Measurements from ENCODE around the gene FAM181B. TPM values are rescaled to one million over a fixed set of nuclear protein-coding genes. Genes with fewer than 3 reads are reported as not detected.

The FAM181B gene
- polyA plus RNA-seq, 2 of the 4 experiments (the other 2 are of a cell fraction): 0.01 TPM; not detected in 1

DNA sequence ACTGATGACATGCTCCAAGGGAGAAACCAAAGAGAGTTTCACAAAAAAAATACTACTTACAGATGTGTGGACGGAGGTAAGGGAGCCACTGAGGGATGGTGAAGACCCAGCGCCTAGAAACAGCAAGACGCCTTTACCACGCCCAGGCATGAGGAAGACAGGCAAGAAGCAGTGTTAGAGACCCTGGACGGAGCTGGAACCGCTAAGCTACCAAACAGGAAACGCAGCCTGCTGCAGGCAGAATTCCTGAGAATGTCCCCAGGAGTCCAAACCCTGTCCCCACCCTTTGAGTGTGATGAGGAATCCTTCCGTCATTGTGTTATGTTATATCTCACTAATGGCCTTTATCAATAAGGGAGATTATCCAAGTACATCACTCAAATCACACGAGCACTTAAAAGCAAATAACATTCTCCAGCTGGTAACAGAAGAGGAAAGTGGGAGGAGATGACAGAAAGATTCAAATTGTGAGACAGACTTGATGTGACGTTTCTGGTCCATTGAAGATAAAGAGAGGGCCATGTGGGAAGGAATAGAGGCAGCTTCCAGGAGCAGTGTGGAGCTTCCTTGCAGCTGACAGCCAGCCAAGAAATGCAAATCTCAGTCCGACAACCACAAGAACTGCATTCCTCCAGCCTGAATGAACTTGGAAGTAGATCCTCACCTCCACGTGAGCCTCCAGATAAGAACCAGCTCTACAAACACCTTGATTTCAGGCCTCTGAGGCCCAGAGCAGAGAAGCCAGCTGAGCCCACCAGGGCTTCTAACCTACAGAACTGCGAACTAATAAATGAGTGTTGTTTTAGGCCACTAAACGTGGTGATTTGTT, 19.1 kb downstream of the FAM181B start:
- 34% methylated on average over 14 of the region's 14 CpGs for WGBS (ENCODE audit: missing lambda C conversion rate)
- H3K4me3 ChIP-seq: no peak overlapping the region
- TF ChIP-seq EHMT2 (IDR thresholded peaks at IDR 0.05; ENCODE audit: low read depth) (no peak), EP300 (IDR thresholded peaks at IDR 0.05) (no peak), SREBF2 (IDR thresholded peaks at IDR 0.05) (no peak), MAZ (IDR thresholded peaks at IDR 0.05; ENCODE audit: borderline replicate concordance, low read depth, low read length) (no peak), CBX8 (IDR thresholded peaks at IDR 0.05) (no peak), FOSL2 (IDR thresholded peaks at IDR 0.05) (no peak), FOSL2 (CRISPR knock-in tag; IDR thresholded peaks at IDR 0.05) (no peak), NFE2L2 (conservative IDR thresholded peaks at IDR 0.05; ENCODE audit: low read length) (no peak), ZSCAN20 (CRISPR knock-in tag; IDR thresholded peaks at IDR 0.05) (no peak)
- ATAC-seq: no peak
- no peak overlapping the region for H3K4me2 ChIP-seq
- no peak for FAIRE-seq
- no peak for DNase-seq (ENCODE audit: low read depth in 1 of 2, low spot score in 1 of 2)
- no peaks in the 10 kb centered on the region for H3K4me1 ChIP-seq
- H3K9me3 ChIP-seq: no peaks in the 10 kb centered on the region
- CTCF ChIA-PET: interaction anchor here (0.7 to 2.3 kb wide), 5 partner anchors 13 to 1105 kb away, joined by 3 to 13 read pairs (median 4); no protein-coding TSS in a partner anchor
- POLR2A ChIA-PET: no interaction called here
- no peak overlapping the region for H3K27ac ChIP-seq

DNA sequence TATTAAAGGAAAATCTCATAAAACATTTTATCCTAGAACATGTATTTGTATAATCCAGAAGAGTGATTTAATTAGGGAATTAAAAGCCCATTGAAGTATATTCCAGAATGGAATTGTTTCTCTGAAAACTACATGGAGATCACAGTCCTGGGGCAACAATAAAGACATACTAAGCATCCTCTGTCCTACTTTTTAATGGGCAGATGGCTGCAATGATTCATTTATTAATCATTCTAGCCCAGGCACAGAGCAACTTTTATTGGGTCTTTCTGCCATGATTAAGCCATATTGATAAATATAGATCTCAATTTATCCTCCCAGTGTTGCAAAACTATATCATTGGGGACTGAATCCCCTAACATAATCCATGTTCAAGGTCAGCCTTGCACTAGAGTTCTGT, 22.0 kb downstream of the FAM181B start:
- ChIA-PET POLR2A (no interaction called here), CTCF (interaction anchor here (1.0 to 2.3 kb wide), 4 partner anchors 9 to 155 kb away, joined by 3 to 12 read pairs (median 4); no protein-coding TSS in a partner anchor)
- Histone ChIP-seq H3K4me1 (no peaks in the 10 kb centered on the region), H3K9me3 (no peaks in the 10 kb centered on the region), H3K4me2 (no peak overlapping the region), H3K4me3 (no peak overlapping the region), H3K27ac (no peak overlapping the region)
- FAIRE-seq (no peak), ATAC-seq (no peak), DNase-seq (ENCODE audit: low read depth in 1 of 2, low spot score in 1 of 2) (no peak)
- TF ChIP-seq TP53 (CRISPR knock-in tag; IDR thresholded peaks at IDR 0.05) (no peak), MYC (IDR thresholded peaks at IDR 0.05; ENCODE audit: borderline replicate concordance, low read length) (no peak), KDM5A (IDR thresholded peaks at IDR 0.05) (no peak), MAZ (IDR thresholded peaks at IDR 0.05; ENCODE audit: borderline replicate concordance, low read depth, low read length) (no peak)
- TF ChIP-seq, protein P1, sequence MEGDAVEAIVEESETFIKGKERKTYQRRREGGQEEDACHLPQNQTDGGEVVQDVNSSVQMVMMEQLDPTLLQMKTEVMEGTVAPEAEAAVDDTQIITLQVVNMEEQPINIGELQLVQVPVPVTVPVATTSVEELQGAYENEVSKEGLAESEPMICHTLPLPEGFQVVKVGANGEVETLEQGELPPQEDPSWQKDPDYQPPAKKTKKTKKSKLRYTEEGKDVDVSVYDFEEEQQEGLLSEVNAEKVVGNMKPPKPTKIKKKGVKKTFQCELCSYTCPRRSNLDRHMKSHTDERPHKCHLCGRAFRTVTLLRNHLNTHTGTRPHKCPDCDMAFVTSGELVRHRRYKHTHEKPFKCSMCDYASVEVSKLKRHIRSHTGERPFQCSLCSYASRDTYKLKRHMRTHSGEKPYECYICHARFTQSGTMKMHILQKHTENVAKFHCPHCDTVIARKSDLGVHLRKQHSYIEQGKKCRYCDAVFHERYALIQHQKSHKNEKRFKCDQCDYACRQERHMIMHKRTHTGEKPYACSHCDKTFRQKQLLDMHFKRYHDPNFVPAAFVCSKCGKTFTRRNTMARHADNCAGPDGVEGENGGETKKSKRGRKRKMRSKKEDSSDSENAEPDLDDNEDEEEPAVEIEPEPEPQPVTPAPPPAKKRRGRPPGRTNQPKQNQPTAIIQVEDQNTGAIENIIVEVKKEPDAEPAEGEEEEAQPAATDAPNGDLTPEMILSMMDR (IDR thresholded peaks at IDR 0.05): no peak

DNA sequence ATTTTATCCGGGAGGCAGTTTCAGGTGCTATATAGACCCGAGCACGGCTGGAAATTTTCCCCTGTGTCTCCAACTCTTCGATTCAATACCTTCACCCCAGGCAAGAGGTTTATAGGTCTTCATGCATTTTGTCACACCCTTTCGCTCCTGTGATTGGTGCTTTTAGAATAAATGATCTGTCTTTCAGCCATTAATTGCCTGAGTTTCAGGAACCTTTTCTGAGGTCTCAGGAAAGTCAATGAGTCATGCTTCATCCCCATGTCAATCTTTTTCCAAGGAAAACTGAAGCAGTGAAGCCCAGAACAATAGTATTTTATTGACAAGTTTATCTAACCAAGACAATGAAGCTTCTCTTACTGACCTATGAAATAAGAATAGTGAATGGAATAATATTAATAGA, 29.9 kb downstream of the FAM181B start:
- DNase-seq (ENCODE audit: low read depth in 1 of 2, low spot score in 1 of 2) (no peak), ATAC-seq (no peak), FAIRE-seq (no peak)
- H3K27ac ChIP-seq: no peak overlapping the region
- H3K9me3 ChIP-seq: no peaks in the 10 kb centered on the region
- 16% methylated on average over 5 of the region's 5 CpGs for WGBS (ENCODE audit: missing lambda C conversion rate)
- POLR2A ChIA-PET: no interaction called here
- no peak overlapping the region for H3K4me3 ChIP-seq
- H3K4me1 ChIP-seq: no peaks in the 10 kb centered on the region
- no peak overlapping the region for H3K4me2 ChIP-seq
- CTCF ChIA-PET: interaction anchor here (1.0 kb wide), 1 partner anchor 24 kb away, joined by 3 read pairs; no protein-coding TSS in a partner anchor
- TF ChIP-seq MAZ (IDR thresholded peaks at IDR 0.05; ENCODE audit: borderline replicate concordance, low read depth, low read length): no peak
- no peak for TF ChIP-seq MAFK (IDR thresholded peaks at IDR 0.05; ENCODE audit: partially characterized antibody)
- TF ChIP-seq HEYL (CRISPR knock-in tag; IDR thresholded peaks at IDR 0.05): no peak
- TF ChIP-seq, protein P2, sequence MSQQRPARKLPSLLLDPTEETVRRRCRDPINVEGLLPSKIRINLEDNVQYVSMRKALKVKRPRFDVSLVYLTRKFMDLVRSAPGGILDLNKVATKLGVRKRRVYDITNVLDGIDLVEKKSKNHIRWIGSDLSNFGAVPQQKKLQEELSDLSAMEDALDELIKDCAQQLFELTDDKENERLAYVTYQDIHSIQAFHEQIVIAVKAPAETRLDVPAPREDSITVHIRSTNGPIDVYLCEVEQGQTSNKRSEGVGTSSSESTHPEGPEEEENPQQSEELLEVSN (IDR thresholded peaks at IDR 0.05; ENCODE audit: borderline replicate concordance, low read depth): no peak
- no peak for TF ChIP-seq CBX8 (IDR thresholded peaks at IDR 0.05)
- TF ChIP-seq CBX2 (IDR thresholded peaks at IDR 0.05; ENCODE audit: borderline replicate concordance, low read depth): no peak
- TF ChIP-seq HOXA7 (CRISPR knock-in tag; IDR thresholded peaks at IDR 0.05): no peak
- TF ChIP-seq, protein P3, sequence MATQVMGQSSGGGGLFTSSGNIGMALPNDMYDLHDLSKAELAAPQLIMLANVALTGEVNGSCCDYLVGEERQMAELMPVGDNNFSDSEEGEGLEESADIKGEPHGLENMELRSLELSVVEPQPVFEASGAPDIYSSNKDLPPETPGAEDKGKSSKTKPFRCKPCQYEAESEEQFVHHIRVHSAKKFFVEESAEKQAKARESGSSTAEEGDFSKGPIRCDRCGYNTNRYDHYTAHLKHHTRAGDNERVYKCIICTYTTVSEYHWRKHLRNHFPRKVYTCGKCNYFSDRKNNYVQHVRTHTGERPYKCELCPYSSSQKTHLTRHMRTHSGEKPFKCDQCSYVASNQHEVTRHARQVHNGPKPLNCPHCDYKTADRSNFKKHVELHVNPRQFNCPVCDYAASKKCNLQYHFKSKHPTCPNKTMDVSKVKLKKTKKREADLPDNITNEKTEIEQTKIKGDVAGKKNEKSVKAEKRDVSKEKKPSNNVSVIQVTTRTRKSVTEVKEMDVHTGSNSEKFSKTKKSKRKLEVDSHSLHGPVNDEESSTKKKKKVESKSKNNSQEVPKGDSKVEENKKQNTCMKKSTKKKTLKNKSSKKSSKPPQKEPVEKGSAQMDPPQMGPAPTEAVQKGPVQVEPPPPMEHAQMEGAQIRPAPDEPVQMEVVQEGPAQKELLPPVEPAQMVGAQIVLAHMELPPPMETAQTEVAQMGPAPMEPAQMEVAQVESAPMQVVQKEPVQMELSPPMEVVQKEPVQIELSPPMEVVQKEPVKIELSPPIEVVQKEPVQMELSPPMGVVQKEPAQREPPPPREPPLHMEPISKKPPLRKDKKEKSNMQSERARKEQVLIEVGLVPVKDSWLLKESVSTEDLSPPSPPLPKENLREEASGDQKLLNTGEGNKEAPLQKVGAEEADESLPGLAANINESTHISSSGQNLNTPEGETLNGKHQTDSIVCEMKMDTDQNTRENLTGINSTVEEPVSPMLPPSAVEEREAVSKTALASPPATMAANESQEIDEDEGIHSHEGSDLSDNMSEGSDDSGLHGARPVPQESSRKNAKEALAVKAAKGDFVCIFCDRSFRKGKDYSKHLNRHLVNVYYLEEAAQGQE (IDR thresholded peaks at IDR 0.05): no peak
- TF ChIP-seq ZNF302 (CRISPR knock-in tag; IDR thresholded peaks at IDR 0.05): no peak
- TF ChIP-seq SMC3 (IDR thresholded peaks at IDR 0.05): no peak
- no peak for TF ChIP-seq JUN (IDR thresholded peaks at IDR 0.05)
- TF ChIP-seq, protein P4, sequence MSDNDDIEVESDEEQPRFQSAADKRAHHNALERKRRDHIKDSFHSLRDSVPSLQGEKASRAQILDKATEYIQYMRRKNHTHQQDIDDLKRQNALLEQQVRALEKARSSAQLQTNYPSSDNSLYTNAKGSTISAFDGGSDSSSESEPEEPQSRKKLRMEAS (IDR thresholded peaks at IDR 0.05): no peak
- TF ChIP-seq, protein P1 (IDR thresholded peaks at IDR 0.05): no peak
- no peak for TF ChIP-seq SREBF2 (IDR thresholded peaks at IDR 0.05)
